Keratinocyte (primary cell): ENCODE results near the gene DYNC1LI2.
A peak's percentile ranks its signal among the peaks of the same experiment; 100 is the strongest.

ENCODE experiments used
- CTCF ChIP-seq, 3 experiments: IDR thresholded peaks in 1 of 3; conservative IDR thresholded peaks in 1 of 3; optimal IDR thresholded peaks in 1 of 3; 2 replicates in 2 of 3; 3 replicates in 1 of 3; pipeline versions ENCODE3 to v1.5.1; 2011; ENCODE audit warnings: low read length in 3 of 3, mild to moderate bottlenecking in 3 of 3, moderate library complexity in 2 of 3, control low read depth in 1 of 3, inconsistent platforms in 1 of 3; ENCODE audit not compliant: insufficient read depth in 2 of 3; ENCODE audit errors: extremely low read depth in 1 of 3
- EZH2 ChIP-seq: IDR thresholded peaks from one replicate; pipeline ENCODE4 v1.6.1; 2012; ENCODE audit warnings: inconsistent platforms, mild to moderate bottlenecking, low read length, moderate library complexity

GRCh38 chr16:66728117-66728787 lies 23.2 kb downstream of the DYNC1LI2 start:
- TF ChIP-seq CTCF (optimal IDR thresholded peaks at IDR 0.05 in 1 of 3, IDR thresholded peaks at IDR 0.05 in 1 of 3, conservative IDR thresholded peaks at IDR 0.05 in 1 of 3; ENCODE audit: extremely low read depth in 1 of 3, insufficient read depth in 2 of 3, low read length in 3 of 3) (peak; percentile 15 to 54 (median 53)), EZH2 (no peak)
